GM12872 (cell line): ENCODE data around the gene POLG2.
A peak's percentile ranks its signal among the peaks of the same experiment; 100 is the strongest.

Experiments
- CTCF ChIP-seq: IDR thresholded peaks from 3 replicates; pipeline ENCODE4 v1.5.1; 2011; ENCODE audit warnings: low read depth, mild to moderate bottlenecking, low read length, moderate library complexity; ENCODE audit not compliant: insufficient read depth

Gene POLG2

DNA sequence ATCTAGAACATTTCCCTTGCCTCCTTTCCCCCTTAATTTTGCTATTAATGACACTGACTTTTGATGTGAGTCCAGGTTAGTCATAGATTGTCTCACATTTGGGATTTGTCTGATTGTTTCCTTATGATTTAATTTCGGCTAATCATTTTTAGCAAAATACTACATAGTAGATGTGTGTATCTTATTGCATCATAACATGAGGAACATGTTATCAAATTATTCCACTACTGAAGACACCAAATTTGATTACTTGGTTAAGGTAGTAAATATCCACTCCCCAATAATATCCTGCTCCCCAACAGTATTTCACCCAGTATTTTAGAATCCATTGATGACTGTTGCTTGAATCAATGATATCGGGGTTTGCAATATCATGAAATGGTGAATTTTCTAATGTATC, 2.7 kb downstream of the POLG2 start:
- no peak for TF ChIP-seq CTCF

- peak; percentile 38; the same call in 2 of the 3 replicates for TF ChIP-seq CTCF
Observed at GRCh38 chr17:64492481-64493109, 4.3 kb downstream of the POLG2 start.

DNA sequence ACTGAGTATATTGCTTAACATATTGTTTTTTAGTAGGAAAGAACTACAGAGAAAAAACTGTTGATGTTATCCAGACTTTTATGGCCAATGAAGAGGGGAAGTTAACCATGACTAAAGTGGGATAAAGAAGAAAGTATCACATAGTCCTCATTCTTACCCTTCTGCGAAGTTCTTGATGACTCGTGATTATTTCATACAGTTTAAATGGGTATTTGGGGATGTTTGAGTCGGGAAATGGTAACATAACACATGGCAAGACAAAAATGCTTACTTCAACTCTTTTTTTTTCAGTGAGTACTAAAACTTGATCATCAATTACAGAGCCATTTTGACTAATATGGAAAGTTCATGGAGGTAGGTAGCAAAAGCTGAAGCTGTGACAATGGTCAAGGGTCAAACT, 4.9 kb downstream of the POLG2 start:
- no peak for TF ChIP-seq CTCF

GRCh38 chr17:64491034-64491860, 5.6 kb downstream of the POLG2 start:
- peak; percentile 68 for TF ChIP-seq CTCF

- TF ChIP-seq CTCF, result no peak
Observed at GRCh38 chr17:64488301-64488700, 8.6 kb downstream of the POLG2 start.

GRCh38 chr17:64484380-64484779, 12.5 kb downstream of the POLG2 start:
- no peak for TF ChIP-seq CTCF

- no peak for TF ChIP-seq CTCF
Observed at GRCh38 chr17:64480951-64481350, 15.9 kb downstream of the POLG2 start.
